Left renal cortex interstitium (tissue), 4 donors: ENCODE measurements around the gene BCAS3. TPM values are rescaled to one million over a fixed set of nuclear protein-coding genes. Genes with fewer than 3 reads are reported as not detected.
"Not testable (repeated sequence)": the region's sequence is repeated elsewhere in the genome, so short reads cannot be mapped to it uniquely, and the experiment has no call there.

Source experiments
- DNase-seq, 4 donors: peaks; one replicate each; pipeline ENCODE4 v3.0.0-alpha.2; 2013; ENCODE audit warnings: low read depth in 4 of 4, low spot score in 2 of 4, missing footprints in 1 of 4
- polyA plus RNA-seq, 4 donors: library from polyadenylated mRNA; unstranded; fragments of 120-200 nt; gene quantifications; one replicate each; pipeline ENCODE4 v1.2.1, GENCODE V29; 2013; ENCODE audit not compliant: insufficient read length in 4 of 4

The BCAS3 gene
- polyA plus RNA-seq, 4 donors: 28.0 to 30.8 (median 29.6) TPM

GRCh38 chr17:60862482-60862881 lies 184.8 kb downstream of the BCAS3 start:
- no peak for DNase-seq

- no peak for DNase-seq
Observed at GRCh38 chr17:60863892-60864707, 186.4 kb downstream of the BCAS3 start.

GRCh38 chr17:60864708-60865005 lies 187.0 kb downstream of the BCAS3 start:
- DNase-seq: no peak

GRCh38 chr17:60874772-60875171 lies 197.1 kb downstream of the BCAS3 start:
- DNase-seq: no peak

GRCh38 chr17:60886731-60887613 lies 209.3 kb downstream of the BCAS3 start:
- DNase-seq: not testable (repeated sequence)

GRCh38 chr17:60887614-60888028 lies 210.0 kb downstream of the BCAS3 start:
- no peak for DNase-seq

GRCh38 chr17:60888812-60889709 lies 211.4 kb downstream of the BCAS3 start:
- no peak for DNase-seq

GRCh38 chr17:60891149-60891548 lies 213.5 kb downstream of the BCAS3 start:
- DNase-seq: no peak

GRCh38 chr17:60893475-60893874 lies 215.8 kb downstream of the BCAS3 start:
- DNase-seq: no peak

- no peak for DNase-seq
Observed at GRCh38 chr17:60896996-60897395, 219.3 kb downstream of the BCAS3 start.

GRCh38 chr17:60899115-60899514 lies 221.5 kb downstream of the BCAS3 start:
- DNase-seq: no peak

GRCh38 chr17:60900688-60901087 lies 223.0 kb downstream of the BCAS3 start:
- DNase-seq: no peak

GRCh38 chr17:60901242-60901641 lies 223.6 kb downstream of the BCAS3 start:
- no peak for DNase-seq

- no peak for DNase-seq
Observed at GRCh38 chr17:60901806-60902205, 224.2 kb downstream of the BCAS3 start.

GRCh38 chr17:60902399-60902798 lies 224.7 kb downstream of the BCAS3 start:
- DNase-seq: no peak

- no peak for DNase-seq
Observed at GRCh38 chr17:60904582-60904981, 226.9 kb downstream of the BCAS3 start.

- no peak for DNase-seq
Observed at GRCh38 chr17:60905709-60906108, 228.1 kb downstream of the BCAS3 start.

GRCh38 chr17:60908324-60908723 lies 230.7 kb downstream of the BCAS3 start:
- DNase-seq: no peak

- DNase-seq: no peak
Observed at GRCh38 chr17:60909405-60909804, 231.8 kb downstream of the BCAS3 start.

- no peak for DNase-seq
Observed at GRCh38 chr17:60910415-60910814, 232.8 kb downstream of the BCAS3 start.

- no peak for DNase-seq
Observed at GRCh38 chr17:60914078-60914477, 236.4 kb downstream of the BCAS3 start.
